Measurements from ENCODE around the gene ENKD1. TPM values are rescaled to one million over a fixed set of nuclear protein-coding genes. Genes with fewer than 3 reads are reported as not detected.

ENKD1 gene
- total RNA-seq, 2 donors from 2014 or later = 8.1 to 12.2 TPM

- H3K4me1 Mint-ChIP-seq (ENCODE audit: low read depth in 2 of 2) = peaks cover 3 to 5% of the 10 kb centered on the region in 2 donors
- DNase-seq (ENCODE audit: low spot score) (peak; percentile 58), ATAC-seq (no peak)
- no peaks in the 10 kb centered on the region for H3K27me3 Mint-ChIP-seq
- H3K4me3 Mint-ChIP-seq = peak overlapping the region; percentile 62
- no peaks in the 10 kb centered on the region for H3K36me3 Mint-ChIP-seq
- H3K27ac Mint-ChIP-seq = peak overlapping the region; percentile 44 to 68
- H3K9me3 Mint-ChIP-seq = no peaks in the 10 kb centered on the region
Observed at GRCh38 chr16:67645397-67646121, 21.0 kb downstream of the ENKD1 start.

- DNase-seq (ENCODE audit: low spot score) (peak; percentile 3), ATAC-seq (no peak)
- Mint-ChIP-seq H3K4me3 (no peak overlapping the region), H3K27ac (peak overlapping the region in 1 of 2 donors; percentile 79), H3K9me3 (no peaks in the 10 kb centered on the region), H3K36me3 (no peaks in the 10 kb centered on the region), H3K4me1 (ENCODE audit: low read depth in 2 of 2) (peaks cover 0 to 3% of the 10 kb centered on the region in 2 donors), H3K27me3 (no peaks in the 10 kb centered on the region)
Observed at GRCh38 chr16:67644038-67644437, 22.5 kb downstream of the ENKD1 start.

- peak; percentile 38 for DNase-seq (ENCODE audit: low spot score)
- H3K27me3 Mint-ChIP-seq = no peaks in the 10 kb centered on the region
- H3K9me3 Mint-ChIP-seq = no peaks in the 10 kb centered on the region
- peaks cover 0 to 3% of the 10 kb centered on the region in 2 donors for H3K4me1 Mint-ChIP-seq (ENCODE audit: low read depth in 2 of 2)
- peaks cover under 1% of the 10 kb centered on the region for H3K36me3 Mint-ChIP-seq
- no peak for ATAC-seq
- H3K27ac Mint-ChIP-seq = no peak overlapping the region
- no peak overlapping the region for H3K4me3 Mint-ChIP-seq
Observed at GRCh38 chr16:67641779-67642708, 24.5 kb downstream of the ENKD1 start.

- H3K36me3 Mint-ChIP-seq = peaks cover 6% of the 10 kb centered on the region
- H3K4me3 Mint-ChIP-seq = no peak overlapping the region
- peak; percentile 12 for DNase-seq (ENCODE audit: low spot score)
- no peaks in the 10 kb centered on the region for H3K9me3 Mint-ChIP-seq
- ATAC-seq = no peak
- peaks cover 0 to 3% of the 10 kb centered on the region in 2 donors for H3K4me1 Mint-ChIP-seq (ENCODE audit: low read depth in 2 of 2)
- no peaks in the 10 kb centered on the region for H3K27me3 Mint-ChIP-seq
- H3K27ac Mint-ChIP-seq = no peak overlapping the region
Observed at GRCh38 chr16:67637625-67638024, 28.9 kb downstream of the ENKD1 start.

GRCh38 chr16:67636713-67637112 is 29.8 kb downstream of the ENKD1 start:
- Mint-ChIP-seq H3K27ac (no peak overlapping the region), H3K4me3 (no peak overlapping the region), H3K9me3 (no peaks in the 10 kb centered on the region), H3K4me1 (ENCODE audit: low read depth in 2 of 2) (peaks cover 3 to 5% of the 10 kb centered on the region in 2 donors), H3K36me3 (peaks cover 12% of the 10 kb centered on the region), H3K27me3 (no peaks in the 10 kb centered on the region)
- no peak for ATAC-seq
- DNase-seq (ENCODE audit: low spot score) = peak; percentile 39

- peaks cover 3 to 5% of the 10 kb centered on the region in 2 donors for H3K4me1 Mint-ChIP-seq (ENCODE audit: low read depth in 2 of 2)
- DNase-seq (ENCODE audit: low spot score) (no peak), ATAC-seq (no peak)
- H3K27me3 Mint-ChIP-seq = no peaks in the 10 kb centered on the region
- no peak overlapping the region for H3K4me3 Mint-ChIP-seq
- H3K9me3 Mint-ChIP-seq = no peaks in the 10 kb centered on the region
- no peak overlapping the region for H3K27ac Mint-ChIP-seq
- peaks cover 24% of the 10 kb centered on the region for H3K36me3 Mint-ChIP-seq
Observed at GRCh38 chr16:67632415-67633172, 34.0 kb downstream of the ENKD1 start.

GRCh38 chr16:67628216-67628615 is 38.3 kb downstream of the ENKD1 start:
- no peak for DNase-seq (ENCODE audit: low spot score)
- Mint-ChIP-seq H3K27me3 (no peaks in the 10 kb centered on the region), H3K4me1 (ENCODE audit: low read depth in 2 of 2) (peaks cover 3 to 5% of the 10 kb centered on the region in 2 donors), H3K36me3 (peaks cover 31% of the 10 kb centered on the region), H3K9me3 (no peaks in the 10 kb centered on the region), H3K4me3 (no peak overlapping the region), H3K27ac (no peak overlapping the region)
- ATAC-seq = no peak

DNA sequence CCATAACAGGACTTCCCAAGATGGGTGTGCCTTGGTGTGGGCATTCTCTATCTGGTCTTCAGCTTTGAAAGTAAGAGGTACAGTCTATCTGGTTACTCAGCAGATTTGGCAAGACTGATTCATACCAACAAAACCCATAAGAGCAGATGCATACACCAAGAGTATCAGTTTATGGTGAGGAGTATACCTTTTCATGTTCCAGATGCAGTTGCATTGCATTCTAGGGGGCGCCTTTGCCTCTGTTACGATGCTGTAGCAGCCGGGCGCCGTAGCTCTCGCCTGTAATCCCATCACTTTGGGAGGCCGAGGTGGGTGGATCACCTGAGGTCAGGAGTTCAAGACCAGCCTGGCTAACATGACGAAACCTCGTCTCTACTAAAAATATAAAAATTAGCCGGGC is 52.7 kb downstream of the ENKD1 start:
- H3K27ac Mint-ChIP-seq = no peak overlapping the region
- H3K36me3 Mint-ChIP-seq = peaks cover 12% of the 10 kb centered on the region
- H3K4me1 Mint-ChIP-seq (ENCODE audit: low read depth in 2 of 2) = peaks cover 0 to 5% of the 10 kb centered on the region in 2 donors

More for the DNA sequence above, 52.7 kb downstream of the ENKD1 start:
- Mint-ChIP-seq H3K4me3 (no peak overlapping the region), H3K9me3 (no peaks in the 10 kb centered on the region), H3K27me3 (no peaks in the 10 kb centered on the region)
- no peak for DNase-seq (ENCODE audit: low spot score)
- no peak for ATAC-seq

Other genes with a start within 250 kb of the ENKD1 start
- not detected for gene HSD11B2, start 235.6 kb downstream of the ENKD1 start, total RNA-seq
- gene ATP6V0D1, start 185.6 kb downstream of the ENKD1 start, total RNA-seq = 10 to 100 TPM; 66.9 to 85.5 TPM
- gene AGRP, start 183.2 kb downstream of the ENKD1 start, total RNA-seq = not detected
- 10 to 100 TPM; 47.7 to 48.2 TPM for gene RIPOR1, start 137.9 kb downstream of the ENKD1 start, total RNA-seq
- 10 to 100 TPM; 54.3 to 72.4 TPM for gene CTCF, start 104.2 kb downstream of the ENKD1 start, total RNA-seq
- gene CARMIL2, start 21.6 kb downstream of the ENKD1 start, total RNA-seq = 10 to 100 TPM; 33.8 to 89.7 TPM
- gene ACD, start 6.5 kb downstream of the ENKD1 start, total RNA-seq = 10 to 100 TPM; 54.9 to 91.3 TPM
- gene PARD6A, start 5.8 kb downstream of the ENKD1 start, total RNA-seq = 1 to 10 TPM; 6.3 to 8.0 TPM
- 1 to 10 TPM; 1.6 to 1.9 TPM for gene C16orf86, start 64 bp upstream of the ENKD1 start, total RNA-seq
- 10 to 100 TPM; 14.8 to 22.0 TPM for gene GFOD2, start 52.6 kb upstream of the ENKD1 start, total RNA-seq
- 10 to 100 TPM; 28.0 to 31.0 TPM for gene RANBP10, start 139.8 kb upstream of the ENKD1 start, total RNA-seq
- 1 to 10 TPM in 1 of 2 donors, under 1 TPM in 1; 0.24 to 1.1 TPM for gene TSNAXIP1, start 140.1 kb upstream of the ENKD1 start, total RNA-seq
- 10 to 100 TPM; 30.5 to 45.9 TPM for gene THAP11, start 175.6 kb upstream of the ENKD1 start, total RNA-seq
- gene NUTF2, start 180.2 kb upstream of the ENKD1 start, total RNA-seq = 100 to 1,000 TPM; 114 to 124 TPM
- 10 to 100 TPM; 51.6 to 83.7 TPM for gene CENPT, start 180.9 kb upstream of the ENKD1 start, total RNA-seq
- 100 to 1,000 TPM; 100 to 151 TPM for gene EDC4, start 206.3 kb upstream of the ENKD1 start, total RNA-seq
- 1 to 10 TPM in 1 of 2 donors, not detected in 1; 1.2 TPM for gene NRN1L, start 218.1 kb upstream of the ENKD1 start, total RNA-seq
- 10 to 100 TPM; 15.4 to 20.1 TPM for gene PSKH1, start 226.5 kb upstream of the ENKD1 start, total RNA-seq

All from natural killer cell treated with Interleukin-12 subunit alpha and Interleukin-12 subunit beta and Interleukin-15 and Interleukin-18, amount 100 ng/mL, for 72 hours (primary cell).